Measurements from ENCODE around the gene PWWP2A.
"Not testable (repeated sequence)": the region's sequence is repeated elsewhere in the genome, so short reads cannot be mapped to it uniquely, and the experiment has no call there.

Gene PWWP2A

GRCh38 chr5:160075073-160075472 lies 44.2 kb downstream of the PWWP2A start:
- no peak for DNase-seq

DNA sequence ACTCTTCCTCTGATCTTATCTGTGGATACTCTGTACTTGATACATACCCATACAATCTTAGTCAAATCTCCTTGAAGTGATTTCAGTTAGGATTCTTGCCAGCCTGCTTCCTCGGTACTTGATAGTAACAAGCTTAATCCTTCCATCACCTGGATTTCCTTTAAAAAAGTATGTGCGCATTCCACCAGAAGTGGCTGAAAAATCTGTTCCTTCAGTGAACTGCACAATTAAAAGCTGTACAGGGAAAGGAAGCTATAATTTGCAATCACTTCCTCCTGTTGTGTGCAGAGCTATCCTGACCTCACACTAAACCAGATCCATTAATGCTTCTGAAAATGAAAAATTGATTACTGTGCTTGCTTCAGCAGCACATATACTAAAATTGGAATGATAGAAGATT lies 47.3 kb downstream of the PWWP2A start:
- DNase-seq = no peak

DNA sequence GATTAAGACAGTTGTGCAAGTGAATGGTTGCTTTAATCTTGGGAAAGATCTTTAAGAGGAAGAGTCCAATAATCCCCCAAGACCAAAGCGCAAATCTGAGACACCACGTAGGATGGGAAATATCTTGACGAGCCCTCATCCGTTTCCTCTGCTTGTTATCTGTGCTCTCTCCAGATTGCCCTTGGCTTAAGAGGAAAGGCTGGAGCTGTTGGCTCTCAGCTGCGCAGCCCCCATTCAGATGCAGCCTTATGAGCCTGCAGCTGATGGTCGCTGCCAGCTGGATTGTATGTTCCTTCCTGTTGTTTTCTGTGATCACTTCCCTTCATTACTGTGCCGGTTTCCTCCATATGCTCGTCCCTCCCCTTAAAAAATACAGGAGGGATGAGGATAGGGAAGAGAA lies 47.7 kb downstream of the PWWP2A start:
- DNase-seq = peak; percentile 18 to 32 (median 24)

DNA sequence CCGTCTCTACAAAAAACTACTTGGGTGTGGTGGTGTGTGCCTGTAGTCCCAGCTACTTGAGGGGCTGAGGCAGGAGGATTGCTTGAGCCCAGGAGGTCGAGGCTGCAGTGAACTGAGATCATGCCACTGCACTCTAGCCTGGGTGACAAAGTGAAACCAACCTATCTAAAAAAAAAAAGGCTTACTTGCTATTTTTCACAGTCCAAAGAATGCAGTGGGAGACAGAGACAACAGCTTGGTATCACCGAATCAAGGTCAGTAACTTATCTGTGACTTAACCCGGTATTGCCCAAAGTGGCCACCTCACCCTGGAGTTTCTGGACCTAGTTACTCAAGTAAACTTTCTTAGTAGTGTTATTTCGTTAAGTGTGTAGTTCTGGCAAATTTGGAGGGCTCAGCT lies 50.1 kb downstream of the PWWP2A start:
- not testable (repeated sequence) for DNase-seq

DNA sequence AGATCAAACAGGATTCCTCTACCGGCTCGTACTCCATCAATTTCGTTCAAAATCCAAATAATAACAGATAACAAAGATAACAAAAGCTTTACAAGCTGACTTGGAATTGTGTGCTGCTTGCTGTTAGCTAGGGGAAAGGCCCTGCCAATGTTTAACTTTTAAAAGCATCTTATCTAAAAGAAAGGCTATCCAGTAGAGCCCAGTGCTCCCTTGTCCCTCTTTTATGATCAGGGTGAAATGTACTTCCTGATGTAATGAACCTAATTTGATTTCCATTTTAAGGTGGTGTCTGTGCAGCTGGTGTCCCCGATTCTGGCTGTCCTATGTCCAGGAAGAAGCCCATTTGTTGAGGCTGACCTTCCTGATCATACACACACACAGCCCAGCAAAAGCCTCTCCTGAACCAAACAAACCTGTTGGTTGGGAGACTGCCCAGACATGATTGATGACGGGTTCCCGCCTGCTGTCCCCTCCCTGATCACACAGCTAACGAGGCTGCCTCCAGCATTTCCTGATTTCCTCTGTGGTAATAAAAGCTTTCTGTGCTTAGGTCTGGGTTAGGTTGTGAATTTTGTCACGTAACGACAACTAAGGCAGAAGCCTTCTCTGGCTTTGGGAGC lies 54.1 kb downstream of the PWWP2A start:
- DNase-seq = no peak

DNA sequence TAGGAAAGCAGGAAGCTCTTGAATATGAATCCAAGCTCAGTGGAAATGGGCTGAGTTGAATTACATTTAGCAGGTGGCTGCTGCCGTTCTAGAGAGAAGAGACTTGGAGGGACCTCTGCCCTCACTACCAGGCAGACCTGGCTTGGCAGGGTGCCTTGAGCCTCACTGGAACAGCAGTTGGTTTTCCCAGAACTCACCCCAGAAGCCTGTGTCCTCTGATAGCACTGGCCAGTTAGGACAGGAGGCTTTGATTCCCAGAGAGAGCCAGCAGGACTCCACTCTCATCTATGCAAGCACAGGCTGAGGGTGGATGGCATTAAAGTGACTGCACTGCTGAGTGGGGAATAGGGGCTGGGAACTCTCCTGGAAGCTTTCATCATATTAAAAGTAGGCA lies 54.8 kb downstream of the PWWP2A start:
- no peak for DNase-seq

GRCh38 chr5:160061770-160062169 lies 57.5 kb downstream of the PWWP2A start:
- DNase-seq = no peak

DNA sequence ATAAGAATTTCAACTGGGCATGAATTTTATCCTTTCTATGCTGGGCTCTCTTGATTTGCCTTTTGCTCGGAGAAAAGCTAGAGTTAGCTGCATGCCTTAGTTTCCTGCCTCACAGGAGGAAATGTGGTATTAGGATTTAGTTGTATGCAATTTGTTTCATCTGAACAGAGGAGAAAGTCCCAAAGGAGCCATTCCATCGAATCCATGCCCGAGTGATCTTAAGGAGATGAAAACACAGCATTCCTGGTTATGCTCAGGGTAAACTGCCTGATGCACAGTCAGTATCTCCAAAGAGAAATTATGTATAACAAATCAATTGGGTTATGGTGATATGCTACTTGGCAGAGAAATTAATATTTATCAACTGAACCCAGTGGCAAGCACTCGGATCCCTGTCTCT lies 59.2 kb downstream of the PWWP2A start:
- DNase-seq = no peak

DNA sequence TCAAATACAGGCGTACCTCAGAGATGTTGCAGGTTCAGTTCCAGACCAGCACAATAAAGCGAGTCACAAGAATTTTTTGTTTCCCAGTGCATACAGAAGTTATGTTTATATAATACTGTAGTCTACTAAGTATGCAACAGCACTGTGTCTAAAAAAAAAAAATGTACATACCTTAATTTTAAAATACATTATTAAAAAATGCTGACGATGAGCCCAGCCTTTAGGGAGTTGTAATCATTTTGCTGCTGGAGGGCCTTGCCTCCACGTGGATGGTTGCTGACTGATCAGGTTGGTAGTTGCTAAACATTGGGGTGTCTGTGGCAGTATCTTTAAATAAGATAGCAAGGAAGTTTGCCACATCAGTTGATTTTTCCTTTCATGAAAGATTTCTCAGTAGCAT lies 62.0 kb downstream of the PWWP2A start:
- no peak for DNase-seq

DNA sequence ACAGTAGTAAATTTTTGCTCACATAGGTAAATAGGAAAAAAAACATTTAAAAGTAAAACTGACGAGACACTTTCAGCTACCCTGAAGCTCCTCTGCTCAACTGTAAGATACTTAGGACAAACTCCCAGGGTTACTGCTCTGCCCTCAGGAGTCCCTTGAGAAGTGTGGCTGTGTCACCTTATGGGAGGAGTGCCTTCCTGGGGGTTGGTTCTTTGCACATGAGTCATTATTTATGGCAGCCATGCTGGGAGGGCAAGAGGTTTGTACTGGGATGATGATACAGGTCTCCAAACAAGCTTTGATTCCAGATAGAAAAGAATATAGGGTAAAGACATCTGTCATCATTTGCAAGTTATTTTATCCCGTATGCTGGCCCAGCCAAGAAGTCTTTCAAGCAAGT lies 64.4 kb downstream of the PWWP2A start:
- DNase-seq = no peak

- DNase-seq = no peak
Observed at GRCh38 chr5:160054047-160054446, 65.2 kb downstream of the PWWP2A start.

DNA sequence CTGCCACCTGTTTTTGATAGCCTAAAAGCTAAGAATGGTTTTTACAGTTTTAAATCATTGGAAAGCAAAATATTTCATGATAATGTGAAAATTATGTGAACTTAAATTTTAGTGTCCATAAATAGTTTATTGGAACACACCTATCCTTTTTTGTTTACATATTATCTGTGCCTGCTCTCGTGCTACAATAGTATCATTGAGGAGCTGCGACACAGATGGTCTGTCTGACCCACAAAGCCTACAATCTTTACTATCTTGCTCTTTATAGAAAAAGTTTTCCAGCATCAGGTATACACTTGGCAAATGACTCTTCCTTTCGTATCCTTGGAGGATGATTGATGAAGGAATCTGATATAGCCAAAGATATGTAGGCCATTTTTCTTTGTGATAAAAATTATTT lies 70.2 kb downstream of the PWWP2A start:
- no peak for DNase-seq

GRCh38 chr5:160048131-160048530 lies 71.1 kb downstream of the PWWP2A start:
- DNase-seq = no peak

- no peak for DNase-seq
Observed at GRCh38 chr5:160047423-160047822, 71.8 kb downstream of the PWWP2A start.

DNA sequence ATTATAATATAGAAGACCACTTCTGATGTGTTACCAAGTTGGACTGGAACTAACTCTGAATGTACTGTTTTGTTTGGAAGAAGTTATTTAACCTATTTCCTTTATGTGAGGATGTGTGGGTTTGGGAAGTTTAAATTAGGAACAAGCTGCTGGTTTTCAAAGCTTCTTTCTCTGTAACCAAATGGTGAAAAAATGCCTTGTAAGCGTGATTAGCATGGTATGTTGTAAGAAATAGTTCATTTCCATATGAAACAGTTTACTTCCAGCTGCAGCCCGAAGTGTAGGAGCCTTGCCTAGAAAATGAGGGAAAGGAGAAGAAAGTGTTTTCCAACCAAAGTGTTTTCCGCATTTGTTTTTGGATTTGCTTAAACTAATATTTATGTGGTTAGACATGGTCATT lies 74.3 kb downstream of the PWWP2A start:
- peak; percentile 7 to 36 (median 34) for DNase-seq

- peak in 2 of 3 donors; percentile 10 to 52 for DNase-seq
Observed at GRCh38 chr5:160044391-160044804, 74.9 kb downstream of the PWWP2A start.

DNA sequence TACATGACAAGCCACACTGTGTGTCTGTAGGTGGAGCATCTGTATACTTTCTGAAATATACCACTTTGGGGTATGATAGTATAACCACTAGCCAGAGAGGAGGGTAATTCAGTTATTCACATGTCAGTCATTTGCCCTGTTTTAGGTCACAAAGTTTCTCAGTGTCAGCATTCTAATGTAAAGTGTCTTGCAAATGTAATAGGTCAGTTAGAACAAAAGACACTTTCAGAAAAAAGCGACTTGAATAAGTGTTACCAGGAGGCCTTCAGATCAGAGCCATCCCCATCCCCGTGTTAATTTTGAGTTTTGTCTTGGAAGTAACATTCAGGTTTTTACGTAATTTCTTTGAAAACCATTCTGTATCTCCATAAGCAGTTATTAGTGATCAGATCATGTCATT lies 76.6 kb downstream of the PWWP2A start:
- DNase-seq = no peak

Data from suppressor macrophage treated with lipopolysaccharide for 1 hour (primary cell).